ENCODE measurements around the gene RCOR3.
"Not testable (repeated sequence)": the region's sequence is repeated elsewhere in the genome, so short reads cannot be mapped to it uniquely, and the experiment has no call there.

RCOR3 gene

DNA sequence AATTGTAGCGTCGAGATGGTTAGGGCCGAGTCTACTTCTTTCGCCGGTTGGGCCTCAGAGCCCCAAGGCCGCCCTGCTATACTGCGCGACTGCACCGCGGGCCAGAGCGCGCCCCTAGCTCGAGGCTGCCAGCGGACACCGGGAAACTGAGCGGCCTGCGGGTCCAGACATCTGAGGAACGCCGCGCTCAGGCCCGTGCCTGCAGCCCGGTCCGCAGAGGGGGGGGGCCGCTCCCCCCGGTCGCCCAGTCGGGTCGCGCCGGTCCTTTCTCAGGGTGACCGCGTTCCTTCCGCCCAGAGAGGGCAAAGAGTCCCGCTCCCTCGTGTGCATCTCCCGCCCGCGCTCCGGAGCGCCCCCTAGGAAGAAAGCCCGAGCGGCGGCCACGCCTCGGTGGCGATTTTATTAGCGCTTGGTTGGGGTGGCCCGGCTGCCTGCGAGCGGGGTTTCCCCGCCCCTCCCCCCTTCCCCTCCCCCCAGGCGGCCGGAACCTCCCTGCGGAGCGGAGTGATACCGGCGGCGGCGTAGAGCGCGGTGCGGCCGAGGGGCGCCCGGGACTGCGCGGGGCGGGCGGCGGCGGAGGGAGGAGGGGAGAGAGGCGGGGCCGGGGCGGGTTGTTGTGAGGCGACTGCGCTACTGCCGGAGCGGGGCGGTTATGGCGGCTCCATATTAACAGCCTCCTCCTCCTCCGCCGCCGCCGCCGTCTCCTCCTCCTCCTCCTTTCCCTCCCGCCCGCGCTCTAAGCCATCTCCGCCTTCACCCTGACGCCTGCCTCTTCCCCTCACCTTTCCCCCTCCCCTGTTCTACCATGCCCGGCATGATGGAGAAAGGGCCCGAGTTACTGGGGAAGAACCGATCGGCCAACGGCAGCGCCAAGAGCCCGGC, at the start of gene RCOR3:
RCOR3 (plus strand) TSS at position 611 of the 882 bp plus-strand sequence; CDS start at position 806, 195 bp downstream.
- in situ Hi-C loops (cut with MboI; ENCODE audit: low sequenced_read_pairs), result no loop called here

DNA sequence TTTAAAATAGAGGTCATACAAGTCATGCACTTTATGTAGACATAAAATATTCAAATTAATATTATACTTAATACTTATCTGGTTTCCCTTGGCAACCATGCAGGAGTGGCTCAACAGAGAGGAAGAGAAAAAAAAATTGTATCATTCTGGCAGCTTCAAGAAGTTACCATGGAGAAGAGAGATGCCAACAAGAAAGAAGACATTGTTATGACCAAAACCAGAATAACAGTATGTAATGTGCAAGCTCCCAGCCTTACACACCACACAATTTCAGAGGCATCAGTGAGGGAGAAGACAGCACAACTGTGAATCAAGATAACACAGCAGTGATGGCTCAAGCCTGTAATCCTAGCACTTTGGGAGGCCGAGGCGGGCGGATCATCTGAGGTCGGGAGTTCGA, 49.1 kb upstream of the RCOR3 start:
- in situ Hi-C loops (cut with MboI; ENCODE audit: low sequenced_read_pairs), result no loop called here

GRCh38 chr1:211210965-211211364, 48.2 kb upstream of the RCOR3 start:
- in situ Hi-C loops (cut with MboI; ENCODE audit: low sequenced_read_pairs), result no loop called here

DNA sequence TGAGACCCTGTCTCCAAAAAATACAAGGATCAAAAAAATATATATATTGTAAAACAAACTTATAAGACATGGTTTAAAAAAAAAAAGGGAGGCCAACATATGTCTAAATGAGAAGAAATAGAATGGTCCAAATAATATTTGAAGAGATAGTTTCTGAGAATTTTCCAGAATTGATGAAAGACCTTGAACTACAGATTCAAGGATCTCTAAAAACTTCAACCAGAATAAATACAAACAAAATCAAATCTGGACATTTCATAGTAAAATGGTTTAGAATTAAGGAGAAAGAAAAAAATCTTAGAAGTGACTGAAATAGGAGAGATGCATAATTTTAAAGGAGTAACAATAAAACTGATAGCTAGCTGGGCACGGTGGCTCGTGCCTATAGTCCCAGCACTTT, 45.5 kb upstream of the RCOR3 start:
- in situ Hi-C loops (cut with MboI; ENCODE audit: low sequenced_read_pairs), result no loop called here

DNA sequence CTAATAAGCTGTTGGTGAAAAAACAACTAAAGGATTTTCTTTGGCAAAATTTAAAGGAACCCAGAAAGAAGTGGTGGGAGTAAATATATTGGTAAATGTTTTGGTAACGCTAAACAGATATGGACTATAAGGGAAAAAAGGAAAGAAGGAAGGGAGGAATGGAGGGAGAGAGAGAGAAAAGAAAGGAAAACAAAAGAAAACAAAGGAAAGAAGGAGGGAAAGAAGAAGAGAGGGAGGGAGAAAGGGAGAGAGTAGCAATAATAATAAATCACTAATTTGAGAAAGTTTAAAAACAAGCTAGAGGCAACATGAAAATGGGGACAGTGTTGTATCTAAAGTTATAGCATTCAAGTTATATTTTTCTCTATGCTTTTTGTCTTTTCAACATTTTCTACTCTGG, 43.6 kb upstream of the RCOR3 start:
- in situ Hi-C loops (cut with MboI; ENCODE audit: low sequenced_read_pairs), result no loop called here

DNA sequence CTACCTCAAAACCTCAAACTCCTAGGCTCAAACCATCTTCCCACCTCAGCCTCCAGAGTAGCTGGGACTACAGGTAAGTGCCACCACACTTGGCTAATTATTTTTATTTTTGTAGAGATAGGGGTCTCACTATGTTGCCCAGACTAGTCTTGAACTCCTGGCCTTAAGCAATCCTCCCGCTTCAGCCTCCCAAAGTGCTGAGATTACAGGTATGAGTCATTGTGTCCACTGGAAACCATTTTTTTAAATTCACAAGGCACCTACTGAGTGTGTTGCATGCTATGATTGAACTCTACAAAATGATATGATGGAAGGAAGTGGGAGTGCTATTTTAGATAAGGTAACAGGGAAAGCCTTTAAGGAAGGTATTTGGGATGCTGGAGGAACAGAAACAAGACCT, 41.8 kb upstream of the RCOR3 start:
- in situ Hi-C loops (cut with MboI; ENCODE audit: low sequenced_read_pairs), result no loop called here

GRCh38 chr1:211222469-211223234, 36.5 kb upstream of the RCOR3 start:
- in situ Hi-C loops (cut with MboI; ENCODE audit: low sequenced_read_pairs), result not testable (repeated sequence)

- in situ Hi-C loops (cut with MboI; ENCODE audit: low sequenced_read_pairs), result not testable (repeated sequence)
These were observed 30.4 kb upstream of the RCOR3 start for GRCh38 chr1:211228573-211229364.

DNA sequence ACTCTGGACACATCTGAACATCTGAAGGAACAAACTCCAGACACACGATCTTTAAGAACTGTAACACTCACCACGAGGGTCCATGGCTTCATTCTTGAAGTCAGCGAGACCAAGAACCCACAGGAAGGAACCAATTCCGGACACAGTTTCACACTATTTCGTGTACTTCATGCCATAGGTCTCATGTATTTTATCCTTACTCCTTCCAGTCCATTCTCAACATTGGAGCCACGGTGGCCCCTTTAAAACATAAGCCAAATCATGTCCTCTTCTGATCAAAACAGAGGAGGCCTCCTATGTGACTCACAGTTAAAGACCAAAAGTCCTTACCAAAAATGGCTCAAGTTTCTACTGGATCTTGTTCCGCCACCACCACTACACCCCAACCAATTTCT, 29.8 kb upstream of the RCOR3 start:
- in situ Hi-C loops (cut with MboI; ENCODE audit: low sequenced_read_pairs), result no loop called here

DNA sequence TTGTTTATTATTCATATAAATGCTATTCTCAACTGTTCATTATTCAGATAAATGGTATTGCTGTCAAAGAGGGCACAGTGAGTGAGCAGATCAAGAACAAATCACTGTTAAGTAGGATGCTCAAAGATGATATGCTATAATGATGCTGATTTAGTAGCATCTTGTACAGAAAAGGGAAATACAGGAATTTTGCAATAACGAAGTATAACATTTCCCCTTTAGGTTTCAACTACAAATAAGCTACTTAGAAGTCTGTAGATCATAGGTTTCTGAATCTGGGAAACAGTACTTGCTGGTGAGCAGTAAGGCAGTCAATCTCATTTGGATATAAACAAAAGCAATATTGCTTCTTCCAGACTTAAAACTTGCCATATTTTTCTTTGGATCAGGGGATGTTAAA, 27.3 kb upstream of the RCOR3 start:
- in situ Hi-C loops (cut with MboI; ENCODE audit: low sequenced_read_pairs), result no loop called here

GRCh38 chr1:211236633-211237320, 22.4 kb upstream of the RCOR3 start:
- in situ Hi-C loops (cut with MboI; ENCODE audit: low sequenced_read_pairs), result no loop called here

DNA sequence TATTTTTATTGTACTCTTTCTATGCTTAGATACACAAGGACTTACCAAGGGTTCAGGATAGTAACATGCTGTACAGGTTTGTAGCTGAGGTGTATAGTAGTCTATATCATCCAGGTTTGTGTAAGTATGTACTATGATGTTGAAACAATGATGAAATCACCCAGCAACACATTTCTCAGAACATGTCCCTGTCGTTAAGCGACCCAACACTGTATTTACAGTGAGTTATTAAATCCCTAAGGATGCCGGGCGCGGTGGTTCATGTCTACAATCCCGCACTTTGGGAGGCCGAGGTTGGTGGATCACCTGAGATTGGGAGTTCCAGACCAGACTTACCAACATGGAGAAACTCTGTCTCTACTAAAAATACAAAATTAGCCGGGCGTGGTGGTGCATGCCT, 21.6 kb upstream of the RCOR3 start:
- in situ Hi-C loops (cut with MboI; ENCODE audit: low sequenced_read_pairs), result no loop called here

- in situ Hi-C loops (cut with MboI; ENCODE audit: low sequenced_read_pairs), result not testable (repeated sequence)
These were observed 18.6 kb upstream of the RCOR3 start for GRCh38 chr1:211240567-211240966.

GRCh38 chr1:211241071-211241470, 18.1 kb upstream of the RCOR3 start:
- in situ Hi-C loops (cut with MboI; ENCODE audit: low sequenced_read_pairs), result no loop called here

- in situ Hi-C loops (cut with MboI; ENCODE audit: low sequenced_read_pairs), result not testable (repeated sequence)
These were observed 15.5 kb upstream of the RCOR3 start for GRCh38 chr1:211243639-211244038.

DNA sequence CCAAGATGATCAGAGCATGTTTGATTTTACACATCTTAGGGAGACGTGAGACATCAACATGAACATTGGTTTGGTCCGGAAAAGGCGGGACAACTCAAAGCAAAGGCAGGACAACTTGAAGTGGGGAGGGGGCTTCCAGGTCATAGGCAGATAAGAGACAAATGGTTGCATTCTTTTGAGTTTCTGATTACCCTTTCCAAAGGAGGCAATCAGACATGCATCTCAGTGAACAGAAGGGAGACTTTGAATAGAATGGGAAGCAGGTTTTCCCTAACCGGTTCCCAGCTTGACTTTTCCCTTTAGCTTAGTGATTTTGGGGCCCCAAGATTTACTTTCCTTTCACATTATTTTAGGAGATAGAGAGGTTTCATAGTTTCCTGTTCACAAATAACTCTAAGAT, 12.6 kb upstream of the RCOR3 start:
- in situ Hi-C loops (cut with MboI; ENCODE audit: low sequenced_read_pairs), result not testable (repeated sequence)

GRCh38 chr1:211247921-211248320, 11.2 kb upstream of the RCOR3 start:
- in situ Hi-C loops (cut with MboI; ENCODE audit: low sequenced_read_pairs), result no loop called here

DNA sequence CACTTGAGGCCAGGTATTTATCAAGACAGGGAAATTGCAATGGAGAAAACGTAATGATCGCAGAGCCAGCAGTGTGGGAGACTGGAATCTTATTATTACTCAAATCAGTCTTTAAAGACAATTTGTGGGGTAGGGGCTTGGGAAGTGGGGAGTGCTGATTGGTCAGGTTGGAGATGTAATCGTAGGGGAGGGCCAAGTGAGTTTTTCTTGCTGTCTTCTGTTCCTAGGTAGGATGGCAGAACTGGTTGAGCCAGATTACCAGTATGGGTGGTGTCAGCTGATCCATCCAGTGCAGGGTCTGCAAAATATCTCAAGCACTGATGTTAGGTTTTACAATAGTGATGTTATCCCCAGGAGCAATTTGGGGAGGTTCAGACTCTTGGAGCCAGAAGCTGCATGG, 9.6 kb upstream of the RCOR3 start:
- in situ Hi-C loops (cut with MboI; ENCODE audit: low sequenced_read_pairs), result not testable (repeated sequence)

- in situ Hi-C loops (cut with MboI; ENCODE audit: low sequenced_read_pairs), result no loop called here
These were observed 1.3 kb upstream of the RCOR3 start for GRCh38 chr1:211257826-211258225.

DNA sequence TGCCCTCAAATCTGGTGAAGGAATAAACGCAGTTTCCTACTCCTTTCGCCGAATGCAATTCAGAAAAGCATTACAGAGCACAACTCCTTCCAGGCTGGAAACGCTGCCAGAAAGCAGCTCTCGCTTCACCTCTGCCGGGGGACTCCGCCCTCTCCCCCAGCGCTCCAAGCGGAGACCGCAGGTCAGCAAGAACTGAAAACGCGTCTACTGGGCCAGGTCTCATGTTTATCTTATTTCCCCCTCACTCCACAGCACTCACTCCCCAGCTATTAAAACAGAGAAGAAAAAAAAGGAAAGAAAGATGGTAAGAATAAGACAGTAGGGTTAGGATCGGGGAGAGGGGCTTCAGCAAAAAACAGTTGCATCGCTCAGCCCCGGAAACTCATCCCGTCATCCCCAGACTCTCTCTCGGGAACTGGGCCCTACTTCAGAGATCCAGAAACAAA, 833 bp upstream of the RCOR3 start:
- in situ Hi-C loops (cut with MboI; ENCODE audit: low sequenced_read_pairs), result no loop called here
